NT2/D1 (cell line): ENCODE data around the gene PARD3.

ENCODE experiments used
- SUZ12 ChIP-seq: IDR thresholded peaks from 2 replicates; pipeline ENCODE4 v1.6.1; 2011; ENCODE audit not compliant: insufficient read length, insufficient read depth; ENCODE audit errors: extremely low read depth
- YY1 ChIP-seq: IDR thresholded peaks from 2 replicates; pipeline ENCODE4 v1.6.1; 2011; ENCODE audit not compliant: insufficient read length, insufficient read depth

DNA sequence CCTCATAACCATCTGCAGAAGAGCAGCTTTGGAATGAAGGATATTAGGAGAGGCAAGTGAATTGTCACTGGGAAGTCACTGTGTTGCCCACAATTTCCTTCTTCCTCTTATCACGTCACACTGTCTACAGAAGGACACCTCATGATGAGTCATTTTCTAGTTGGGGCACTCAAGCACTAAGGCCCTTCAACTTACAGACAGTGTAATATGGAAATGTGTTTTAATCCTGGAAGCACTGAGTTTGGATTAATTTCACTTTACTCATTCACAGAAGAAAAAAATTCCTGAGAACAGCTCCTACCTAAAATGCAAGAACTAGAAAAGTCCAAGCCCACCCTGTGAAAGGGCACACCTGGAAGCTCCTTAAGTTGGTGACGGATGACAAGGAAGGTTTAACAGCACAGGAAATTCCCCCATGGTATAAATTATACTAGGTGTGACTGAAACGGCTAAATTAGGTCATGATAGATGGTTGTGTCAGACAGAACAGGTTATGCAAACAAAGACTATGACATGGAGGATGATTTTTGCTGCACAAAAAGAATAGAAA is 56.6 kb downstream of the PARD3 start:
- TF ChIP-seq SUZ12 (no peak), YY1 (no peak)
